GM23248 (cell line): Measurements from ENCODE around the gene TMEM130. TPM values are rescaled to one million over a fixed set of nuclear protein-coding genes. Genes with fewer than 3 reads are reported as not detected.

Source experiments
- DNase-seq: peaks from one replicate; pipeline ENCODE4 v3.0.0-alpha.2; 2015
- H2AFZ ChIP-seq: fragments of 200-600 bp; sonication (generic); 2 replicates; pipeline ENCODE4 v1.6.1; 2016; ENCODE audit warnings: antibody characterized with exemption
- H3F3A ChIP-seq: fragments of 200-600 bp; sonication (generic); 2 replicates; pipeline ENCODE4 v1.6.1; 2016; ENCODE audit warnings: mild to moderate bottlenecking, antibody characterized with exemption, mixed run types; ENCODE audit not compliant: insufficient read depth
- H3K27ac ChIP-seq: fragments of 200-600 bp; sonication (generic); 2 replicates; pipeline ENCODE4 v1.5.1; 2016; ENCODE audit warnings: mild to moderate bottlenecking
- H3K27me3 ChIP-seq: fragments of 200-600 bp; sonication (generic); replicated peaks from 2 replicates; pipeline ENCODE4 v1.6.1; 2016; ENCODE audit warnings: mild to moderate bottlenecking; ENCODE audit not compliant: insufficient read depth
- H3K36me3 ChIP-seq: fragments of 200-600 bp; sonication (generic); 2 replicates; pipeline ENCODE4 v1.6.1; 2016; ENCODE audit warnings: low read depth, mild to moderate bottlenecking
- H3K4me1 ChIP-seq: fragments of 200-600 bp; sonication (generic); 2 replicates; pipeline ENCODE4 v1.6.1; 2016; ENCODE audit warnings: mild to moderate bottlenecking; ENCODE audit not compliant: insufficient read depth
- H3K4me2 ChIP-seq: fragments of 200-600 bp; sonication (generic); one replicate; pipeline ENCODE4 v1.6.1; 2016; ENCODE audit warnings: mild to moderate bottlenecking; ENCODE audit not compliant: unreplicated experiment
- H3K4me3 ChIP-seq: fragments of 200-600 bp; sonication (generic); 2 replicates; pipeline ENCODE4 v1.5.1; 2016; ENCODE audit warnings: mild to moderate bottlenecking
- H3K79me2 ChIP-seq: fragments of 200-600 bp; sonication (generic); 2 replicates; pipeline ENCODE4 v1.6.1; 2016; ENCODE audit warnings: mild to moderate bottlenecking; ENCODE audit not compliant: insufficient read depth
- H3K9ac ChIP-seq: fragments of 200-600 bp; sonication (generic); 2 replicates; pipeline ENCODE4 v1.6.1; 2016; ENCODE audit warnings: mild to moderate bottlenecking
- H3K9me2 ChIP-seq: fragments of 200-600 bp; sonication (generic); 2 replicates; pipeline ENCODE4 v1.6.1; 2016; ENCODE audit warnings: mixed run types, mild to moderate bottlenecking, moderate library complexity; ENCODE audit not compliant: insufficient read depth
- H3K9me3 ChIP-seq: fragments of 200-600 bp; sonication (generic); one replicate; pipeline ENCODE4 v1.6.1; 2017; ENCODE audit warnings: low read depth
- H4K20me1 ChIP-seq: fragments of 200-600 bp; sonication (generic); 2 replicates; pipeline ENCODE4 v1.6.0; 2016; ENCODE audit not compliant: insufficient read depth
- EZH2 ChIP-seq: fragments of 200-600 bp; sonication (generic); IDR thresholded peaks from 2 replicates; pipeline ENCODE4 v1.6.1; 2018; ENCODE audit warnings: antibody characterized with exemption, mild to moderate bottlenecking; ENCODE audit not compliant: insufficient read depth, poor library complexity, severe bottlenecking
- EZH2phosphoT487 ChIP-seq: fragments of 200-600 bp; sonication (generic); IDR thresholded peaks from 2 replicates; pipeline ENCODE4 v1.6.1; 2018; ENCODE audit warnings: antibody characterized with exemption, moderate library complexity, mild to moderate bottlenecking, low read depth; ENCODE audit not compliant: insufficient read depth
- WGBS, 2 experiments: methylation state at CpG; one replicate each; pipeline ENCODE4 v1.1.6; 2015 to 2017; ENCODE audit warnings: low lambda C conversion rate in 2 of 2, low coverage in 1 of 2; ENCODE audit errors: missing lambda C conversion rate in 2 of 2; 5-methylcytosine and 5-hydroxymethylcytosine counted together
- in situ Hi-C: fragments of 300-500 bp; cut with MboI; formaldehyde crosslinking; loops from 2 replicates; pipeline ENCODE4 v1.15.0; 2020
- polyA plus RNA-seq: library from polyadenylated mRNA; unstranded; fragments of >200 nt; fragmentation: Nextera tagmentation; extraction: Ambion mirVana; gene quantifications from 2 replicates; pipeline ENCODE4 v1.2.1, GENCODE V29; 2016
- total RNA-seq: library from RNA; depleted of rRNA; stranded (reverse); fragments of >200 nt; shearing (Covaris generic); gene quantifications from 2 replicates; pipeline ENCODE4 v1.2.3, GENCODE V29; 2014

Gene TMEM130
- total and polyA plus RNA-seq, 2 experiments from 2014 or later: 0.40 TPM; not detected in 1

DNA sequence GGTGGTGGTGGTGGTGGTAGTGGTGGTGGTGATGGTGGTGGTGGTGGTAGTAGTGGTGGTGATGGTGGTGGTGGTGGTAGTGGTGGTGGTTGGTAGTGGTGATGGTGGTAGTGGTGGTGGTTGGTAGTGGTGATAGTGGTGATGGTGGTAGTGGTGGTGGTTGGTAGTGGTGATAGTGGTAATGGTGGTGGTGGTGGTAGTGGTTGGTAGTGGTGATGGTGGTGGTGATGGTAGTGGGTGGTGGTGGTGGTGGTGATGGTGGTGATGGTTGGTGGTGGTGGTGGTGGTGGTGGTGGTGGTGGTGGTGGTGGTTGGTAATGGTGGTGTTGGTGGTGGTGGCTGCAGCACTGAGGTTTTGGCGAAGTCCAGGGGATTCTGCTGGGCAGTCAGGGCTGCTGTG lies 58.5 kb downstream of the TMEM130 start:
- H3K4me1 ChIP-seq: no peaks in the 10 kb centered on the region
- no peak overlapping the region for H3K4me2 ChIP-seq
- no peak for DNase-seq
- no peaks in the 10 kb centered on the region for H3F3A ChIP-seq
- WGBS, 2 experiments: 17 to 27% methylated on average over 1 of the region's 1 CpG
- in situ Hi-C loops: no loop called here
- TF ChIP-seq EZH2phosphoT487 (no peak), EZH2 (no peak)
- no peak overlapping the region for H2AFZ ChIP-seq
- no peaks in the 10 kb centered on the region for H3K79me2 ChIP-seq
- H3K27me3 ChIP-seq: 0 out of 2 replicates have a peak, but pooled peaks cover 8% of the 10 kb centered on the region
- H3K27ac ChIP-seq: no peak overlapping the region
- H3K9me3 ChIP-seq: no peaks in the 10 kb centered on the region
- H3K9me2 ChIP-seq: no peaks in the 10 kb centered on the region
- no peaks in the 10 kb centered on the region for H4K20me1 ChIP-seq
- H3K9ac ChIP-seq: no peak overlapping the region
- H3K4me3 ChIP-seq: no peak overlapping the region
- H3K36me3 ChIP-seq: no peaks in the 10 kb centered on the region

DNA sequence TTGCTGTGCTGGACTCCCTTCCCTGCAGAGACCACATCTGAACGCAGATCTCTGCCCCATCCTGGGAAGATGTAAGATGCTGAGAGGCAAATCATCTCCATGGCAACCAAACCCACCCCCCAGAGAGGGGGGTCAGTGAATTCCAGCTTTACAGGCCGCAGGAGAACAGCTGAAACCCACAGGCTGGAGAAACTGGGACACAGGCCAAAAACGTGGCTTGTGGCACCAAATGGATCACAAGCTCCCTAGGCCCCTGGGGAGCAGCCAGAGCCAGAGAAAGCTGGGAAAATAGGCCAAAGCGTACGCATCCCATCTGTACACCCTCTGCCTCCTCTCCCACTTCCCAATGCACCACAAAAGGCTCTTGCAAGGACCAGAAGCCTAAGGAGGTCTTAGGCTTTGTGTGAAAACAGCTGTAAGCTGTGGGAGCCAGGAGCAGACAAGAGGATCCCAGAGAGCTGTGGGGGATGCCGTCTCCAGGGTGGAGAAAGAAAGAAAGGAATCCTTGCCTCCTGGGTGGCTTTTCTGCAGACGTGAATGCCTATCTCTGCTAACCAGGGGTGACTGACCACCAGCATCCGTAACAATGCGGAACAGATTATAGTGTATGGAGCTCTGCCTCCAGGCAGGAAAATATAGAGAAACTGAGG lies 59.5 kb downstream of the TMEM130 start:
- no peak for DNase-seq
- 12 to 14% methylated on average over 9 of the region's 9 CpGs for WGBS, 2 experiments

GRCh38 chr7:98808751-98809460 lies 60.9 kb downstream of the TMEM130 start:
- Histone ChIP-seq H3K9ac (no peak overlapping the region), H3K27ac (no peak overlapping the region), H3K79me2 (no peaks in the 10 kb centered on the region), H3F3A (no peaks in the 10 kb centered on the region), H3K9me2 (no peaks in the 10 kb centered on the region), H3K4me1 (no peaks in the 10 kb centered on the region), H4K20me1 (no peaks in the 10 kb centered on the region), H3K36me3 (no peaks in the 10 kb centered on the region), H3K9me3 (no peaks in the 10 kb centered on the region), H3K4me2 (no peak overlapping the region), H3K27me3 (no peaks in the 10 kb centered on the region), H2AFZ (no peak overlapping the region), H3K4me3 (no peak overlapping the region)
- DNase-seq: no peak
- in situ Hi-C loops: no loop called here
- 29 to 35% methylated on average over 7 of the region's 7 CpGs for WGBS, 2 experiments
- no peak for TF ChIP-seq EZH2
- no peak for TF ChIP-seq EZH2phosphoT487

More for the DNA sequence above, 59.5 kb downstream of the TMEM130 start:
- Histone ChIP-seq H3F3A (no peaks in the 10 kb centered on the region), H3K9ac (no peak overlapping the region), H3K4me1 (no peaks in the 10 kb centered on the region), H3K36me3 (no peaks in the 10 kb centered on the region), H3K27me3 (no peaks in the 10 kb centered on the region), H3K9me3 (no peaks in the 10 kb centered on the region), H2AFZ (no peak overlapping the region), H4K20me1 (no peaks in the 10 kb centered on the region), H3K9me2 (no peaks in the 10 kb centered on the region), H3K4me3 (no peak overlapping the region), H3K4me2 (no peak overlapping the region), H3K79me2 (no peaks in the 10 kb centered on the region), H3K27ac (no peak overlapping the region)
- in situ Hi-C loops: no loop called here
- TF ChIP-seq EZH2phosphoT487 (no peak), EZH2 (no peak)

- no peaks in the 10 kb centered on the region for H3K4me1 ChIP-seq
- no peaks in the 10 kb centered on the region for H3F3A ChIP-seq
- no peak overlapping the region for H3K4me2 ChIP-seq
- DNase-seq: no peak
- no peaks in the 10 kb centered on the region for H3K27me3 ChIP-seq
- no peaks in the 10 kb centered on the region for H3K36me3 ChIP-seq
- H3K9ac ChIP-seq: no peak overlapping the region
- no peaks in the 10 kb centered on the region for H3K9me2 ChIP-seq
- no peaks in the 10 kb centered on the region for H3K79me2 ChIP-seq
- H2AFZ ChIP-seq: no peak overlapping the region
- in situ Hi-C loops: no loop called here
- no peak overlapping the region for H3K27ac ChIP-seq
- H3K4me3 ChIP-seq: no peak overlapping the region
- H3K9me3 ChIP-seq: no peaks in the 10 kb centered on the region
- TF ChIP-seq EZH2: no peak
- TF ChIP-seq EZH2phosphoT487: no peak
- no peaks in the 10 kb centered on the region for H4K20me1 ChIP-seq
- WGBS, 2 experiments: 4 to 9% methylated on average over 11 of the region's 11 CpGs
Observed at GRCh38 chr7:98807068-98808048, 62.5 kb downstream of the TMEM130 start.
